Motor neuron (in vitro differentiated cells): ENCODE measurements around the gene PHF20. TPM values are rescaled to one million over a fixed set of nuclear protein-coding genes. Genes with fewer than 3 reads are reported as not detected.
A peak's percentile ranks its signal among the peaks of the same experiment; 100 is the strongest.
"Not testable (repeated sequence)": the region's sequence is repeated elsewhere in the genome, so short reads cannot be mapped to it uniquely, and the experiment has no call there.

Experiments used
- ATAC-seq, 8 experiments: fragments of 200-7000 bp; cut with Tn5 transposase; replicated peaks in 6 of 8; 2 replicates each; pipeline ENCODE4 v1.8.0; 2021; ENCODE audit warnings: mild to moderate bottlenecking in 8 of 8, moderate library complexity in 8 of 8
- H3K27ac ChIP-seq, 2 donors: fragments of 250-450 bp; sonication (Bioruptor Pico); 2 replicates each; pipeline ENCODE4 v1.9.0; 2021; ENCODE audit warnings: antibody characterized with exemption in 2 of 2, mild to moderate bottlenecking in 2 of 2, moderate library complexity in 1 of 2
- H3K4me1 ChIP-seq, 2 donors: fragments of 250-450 bp; sonication (Bioruptor Pico); replicated peaks in 1 of 2; 2 replicates each; pipeline ENCODE4 v1.6.1; 2021; ENCODE audit warnings: antibody characterized with exemption in 2 of 2, mild to moderate bottlenecking in 2 of 2, moderate library complexity in 1 of 2
- H3K4me3 ChIP-seq, 5 donors: fragments of 250-450 bp; sonication (Bioruptor Pico); 2 replicates each; pipeline ENCODE4 v1.9.0; 2021; ENCODE audit warnings: antibody characterized with exemption in 5 of 5, mild to moderate bottlenecking in 5 of 5, moderate library complexity in 4 of 5
- WGBS, 10 experiments: fragments of 450-650 bp; shearing (Covaris generic); methylation state at CpG; one replicate each; pipeline ENCODE4 v1.0.0; 2022; 5-methylcytosine and 5-hydroxymethylcytosine counted together
- in situ Hi-C, 9 experiments: fragments of 400-800 bp; cut with MboI; loops; one replicate each; pipeline ENCODE4 v1.15.0; 2021; ENCODE audit warnings: low sequenced_read_pairs in 9 of 9, low pct_unique_long_range_greater_than_20kb in 2 of 9; ENCODE audit not compliant: unreplicated experiment in 9 of 9
- total RNA-seq, 8 experiments: library from RNA; unstranded; fragments of 300-600 nt; gene quantifications; 2 replicates each; pipeline versions ENCODE4 v1.2.3 to v1.2.4, GENCODE V29; 2022

The PHF20 gene
- total RNA-seq, 8 experiments from 2014 or later: 15.4 to 53.7 (median 31.5) TPM

GRCh38 chr20:35985806-35986205 lies 214.0 kb downstream of the PHF20 start:
- peak in 2 of 8 experiments; percentile 53 to 87 for ATAC-seq
- H3K4me3 ChIP-seq: no peak overlapping the region
- H3K4me1 ChIP-seq: no peaks in the 10 kb centered on the region
- H3K27ac ChIP-seq: no peak overlapping the region
- WGBS, 10 experiments: 0 to 100% (median 85%) methylated on average over 1 to 2 of the region's 2 CpGs
- in situ Hi-C loops: loop anchor here in 6 of 9 experiments (25.0 kb wide), 3 partner anchors 151 to 451 kb away; no protein-coding TSS in a partner anchor

- in situ Hi-C loops: loop anchor here in 6 of 9 experiments (25.0 kb wide), 3 partner anchors 148 to 448 kb away; no protein-coding TSS in a partner anchor
- peaks cover 0 to 2% of the 10 kb centered on the region in 2 donors for H3K4me1 ChIP-seq
- ATAC-seq: no peak
- 29 to 100% (median 82%) methylated on average over 1 to 2 of the region's 2 CpGs; no CpG with 5 or more reads in 2 of the 10 experiments for WGBS, 10 experiments
- no peak overlapping the region for H3K4me3 ChIP-seq
- no peak overlapping the region for H3K27ac ChIP-seq
Measured at GRCh38 chr20:35988910-35989463, 217.2 kb downstream of the PHF20 start.

- Histone ChIP-seq H3K27ac (no peak overlapping the region), H3K4me3 (no peak overlapping the region), H3K4me1 (peaks cover 0 to 5% of the 10 kb centered on the region in 2 donors)
- WGBS, 10 experiments: 0 to 35% (median 20%) methylated on average over 1 to 3 of the region's 3 CpGs; no CpG with 5 or more reads in 3 of the 10 experiments
- in situ Hi-C loops: loop anchor here in 8 of 9 experiments (10.0 to 25.0 kb wide), 5 partner anchors 144 to 446 kb away; no protein-coding TSS in a partner anchor
- peak in 3 of 8 experiments; percentile 38 to 40 (median 39) for ATAC-seq
Measured at GRCh38 chr20:35991142-35991771, 219.4 kb downstream of the PHF20 start.

GRCh38 chr20:35992713-35993335 lies 221.0 kb downstream of the PHF20 start:
- Histone ChIP-seq H3K27ac (no peak overlapping the region), H3K4me1 (peaks cover 0 to 5% of the 10 kb centered on the region in 2 donors), H3K4me3 (no peak overlapping the region)
- WGBS, 10 experiments: 0 to 8% (median 0%) methylated on average over 1 to 5 of the region's 6 CpGs; no CpG with 5 or more reads in 1 of the 10 experiments
- in situ Hi-C loops: loop anchor here in 8 of 9 experiments (10.0 to 25.0 kb wide), 5 partner anchors 142 to 444 kb away; no protein-coding TSS in a partner anchor
- peak; percentile 65 to 86 (median 82) for ATAC-seq

GRCh38 chr20:35994994-35995453 lies 223.2 kb downstream of the PHF20 start:
- no peak overlapping the region for H3K4me3 ChIP-seq
- H3K4me1 ChIP-seq: peaks cover 0 to 5% of the 10 kb centered on the region in 2 donors
- in situ Hi-C loops: loop anchor here in 8 of 9 experiments (10.0 to 25.0 kb wide), 5 partner anchors 140 to 442 kb away; no protein-coding TSS in a partner anchor
- H3K27ac ChIP-seq: no peak overlapping the region
- ATAC-seq: peak; percentile 82 to 99 (median 96)
- WGBS, 10 experiments: 0 to 20% (median 4%) methylated on average over 1 to 6 of the region's 6 CpGs

GRCh38 chr20:35996492-35996891 lies 224.7 kb downstream of the PHF20 start:
- WGBS, 10 experiments: 84 to 100% (median 92%) methylated on average over 1 to 8 of the region's 8 CpGs; no CpG with 5 or more reads in 3 of the 10 experiments
- not testable (repeated sequence) for H3K4me1 ChIP-seq, H3K27ac ChIP-seq, ATAC-seq, H3K4me3 ChIP-seq
- in situ Hi-C loops: loop anchor here in 8 of 9 experiments (10.0 to 25.0 kb wide), 5 partner anchors 138 to 441 kb away; no protein-coding TSS in a partner anchor

Other genes with a start within 250 kb of the PHF20 start
- under 1 TPM in 1 of 8 experiments, not detected in 7; 0.31 TPM for gene C20orf173, start 242.4 kb upstream of the PHF20 start, total RNA-seq
- 100 to 1,000 TPM; 148 to 328 (median 266) TPM for gene ERGIC3, start 229.9 kb upstream of the PHF20 start, total RNA-seq
- 10 to 100 TPM in 2 of 8 experiments, 1 to 10 TPM in 5, under 1 TPM in 1; 0.36 to 10.5 (median 4.3) TPM for gene SPAG4, start 156.2 kb upstream of the PHF20 start, total RNA-seq
- gene CPNE1, start 107.1 kb upstream of the PHF20 start, total RNA-seq: 100 to 1,000 TPM in 7 of 8 experiments, 10 to 100 TPM in 1; 88.8 to 205 (median 124) TPM
- 10 to 100 TPM; 33.1 to 98.0 (median 51.1) TPM for gene RBM12, start 107.1 kb upstream of the PHF20 start, total RNA-seq
- gene NFS1, start 72.7 kb upstream of the PHF20 start, total RNA-seq: 10 to 100 TPM; 11.1 to 37.2 (median 17.7) TPM
- 100 to 1,000 TPM; 178 to 374 (median 295) TPM for gene ROMO1, start 72.6 kb upstream of the PHF20 start, total RNA-seq
- 100 to 1,000 TPM; 254 to 567 (median 319) TPM for gene RBM39, start 29.8 kb upstream of the PHF20 start, total RNA-seq
- 10 to 100 TPM; 53.6 to 84.7 (median 63.7) TPM for gene SCAND1, start 182.5 kb downstream of the PHF20 start, total RNA-seq
- gene CNBD2, start 196.6 kb downstream of the PHF20 start, total RNA-seq: 1 to 10 TPM; 2.2 to 8.4 (median 3.8) TPM